Stimulated activated CD4-positive, alpha-beta T cell treated with anti-CD3 and anti-CD28 coated beads, Interleukin-15, amount 100 ng/mL, for 1 hour (primary cell): ENCODE data around the gene SYT11.
"Not testable (repeated sequence)": the region's sequence is repeated elsewhere in the genome, so short reads cannot be mapped to it uniquely, and the experiment has no call there.

Experiments used
- DNase-seq, 2 donors: peaks; one replicate each; pipeline ENCODE4 v3.0.0-alpha.2; 2020; ENCODE audit warnings: low read depth in 1 of 2, low spot score in 1 of 2

Gene SYT11

DNA sequence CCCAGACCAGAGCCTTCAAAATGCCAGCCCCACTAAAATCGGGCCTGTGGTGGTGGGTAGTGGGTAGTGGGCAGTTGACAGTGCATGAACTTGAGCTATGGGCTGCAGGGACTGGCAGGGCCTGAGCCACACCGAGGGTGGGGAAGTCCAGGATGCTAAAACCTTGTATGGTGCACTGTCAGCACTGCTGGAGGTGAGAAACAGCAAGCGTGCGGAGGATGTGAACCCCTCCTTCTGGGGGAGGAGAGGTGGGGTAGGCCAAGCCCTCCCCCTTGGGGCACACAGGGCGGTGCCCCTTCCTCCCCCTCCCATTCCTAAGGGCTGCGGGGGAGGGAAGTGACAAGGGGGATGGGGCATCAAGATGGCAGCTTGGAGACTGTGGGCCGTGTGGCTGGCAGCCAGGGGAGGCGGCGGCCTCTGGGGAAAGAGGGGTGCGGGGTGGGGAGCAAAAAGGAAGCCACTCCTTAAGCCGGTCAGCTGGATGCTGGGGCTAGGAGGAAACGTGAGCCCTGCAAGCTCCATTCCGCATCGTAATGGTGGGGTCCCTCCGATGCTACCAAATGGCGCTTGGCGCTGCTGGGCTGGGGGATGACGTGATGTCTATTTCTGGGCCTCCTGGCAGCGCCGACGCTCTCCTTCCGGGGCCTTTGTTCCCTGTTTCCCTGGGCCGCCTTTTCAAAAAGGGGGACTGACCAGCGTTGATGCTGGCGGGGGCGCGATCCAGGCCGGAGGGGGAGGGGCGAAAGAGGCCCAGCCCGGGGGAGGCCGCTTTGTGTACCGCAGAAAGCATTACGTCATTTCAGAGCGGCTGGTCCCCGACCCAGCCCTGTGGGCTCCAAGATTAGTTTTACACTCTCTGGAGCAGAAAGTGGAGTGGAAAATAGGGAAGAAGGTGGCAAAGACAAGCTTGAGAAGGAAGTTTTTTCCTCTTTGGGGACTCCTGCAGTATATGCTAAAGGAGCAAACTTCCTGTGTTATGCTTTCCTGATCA lies 809 bp downstream of the SYT11 start:
- peak in 1 of 2 donors; percentile 18 for DNase-seq

DNA sequence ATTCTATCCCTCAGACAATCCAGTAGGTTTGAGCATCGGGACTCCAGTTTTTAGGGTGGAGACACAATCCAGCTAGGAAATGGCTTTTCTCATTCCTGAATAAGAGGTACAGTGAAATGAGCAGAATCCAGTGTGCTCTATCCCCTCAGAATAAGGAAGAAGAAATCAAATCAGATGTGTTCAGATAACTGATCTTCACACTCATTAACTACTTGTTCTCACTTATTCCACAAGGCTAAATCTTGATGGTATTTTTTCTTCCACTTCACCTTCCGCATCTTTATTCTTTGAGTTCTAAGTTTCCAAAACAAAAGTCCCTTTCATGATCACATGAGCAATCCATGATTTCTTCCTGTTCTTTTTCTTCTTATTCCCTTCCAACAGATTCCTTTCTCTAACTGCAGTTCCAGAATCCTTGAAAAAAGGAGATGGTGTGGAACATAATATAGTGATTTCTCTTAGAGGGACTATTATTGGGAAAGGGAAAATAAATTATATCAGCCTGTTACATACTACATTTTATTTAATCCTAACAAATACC lies 1.7 kb downstream of the SYT11 start:
- DNase-seq, result no peak

DNA sequence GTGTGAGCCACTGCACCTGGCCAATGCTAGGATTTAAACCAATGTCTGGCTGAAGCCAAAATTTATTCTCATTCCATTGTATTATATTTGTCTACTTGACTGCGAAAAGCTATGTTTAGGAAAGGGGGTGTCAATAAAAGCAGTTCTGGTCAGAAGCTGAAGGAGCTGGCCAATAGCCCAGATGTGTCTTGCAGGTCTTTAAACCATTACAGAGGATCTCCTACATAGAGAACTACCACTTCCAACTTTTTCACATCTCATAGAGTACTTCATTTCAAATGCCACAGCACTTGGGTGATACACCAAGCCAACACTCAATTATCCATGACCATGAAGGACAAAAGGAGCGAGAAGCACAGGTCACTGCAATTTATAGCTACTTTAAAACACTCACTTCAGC lies 2.5 kb downstream of the SYT11 start:
- no peak for DNase-seq

DNA sequence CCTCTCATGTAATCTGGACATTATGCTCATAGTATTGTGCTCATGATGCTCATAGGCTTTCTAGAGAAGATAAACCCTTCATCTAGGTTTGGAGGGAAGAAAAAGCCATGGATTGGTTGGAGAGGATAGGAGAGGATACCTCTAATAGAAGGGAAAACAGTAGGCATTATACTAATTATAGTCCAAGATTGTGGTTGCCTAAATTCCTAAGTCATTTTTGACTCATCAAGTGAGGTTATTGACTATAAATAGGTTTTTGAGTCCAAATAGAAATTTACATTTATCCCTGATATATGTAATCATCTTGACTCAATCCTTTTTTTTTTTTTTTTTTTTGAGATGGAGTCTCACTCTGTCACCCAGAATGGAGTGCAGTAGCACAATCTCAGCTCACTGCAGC lies 5.0 kb downstream of the SYT11 start:
- no peak for DNase-seq

DNA sequence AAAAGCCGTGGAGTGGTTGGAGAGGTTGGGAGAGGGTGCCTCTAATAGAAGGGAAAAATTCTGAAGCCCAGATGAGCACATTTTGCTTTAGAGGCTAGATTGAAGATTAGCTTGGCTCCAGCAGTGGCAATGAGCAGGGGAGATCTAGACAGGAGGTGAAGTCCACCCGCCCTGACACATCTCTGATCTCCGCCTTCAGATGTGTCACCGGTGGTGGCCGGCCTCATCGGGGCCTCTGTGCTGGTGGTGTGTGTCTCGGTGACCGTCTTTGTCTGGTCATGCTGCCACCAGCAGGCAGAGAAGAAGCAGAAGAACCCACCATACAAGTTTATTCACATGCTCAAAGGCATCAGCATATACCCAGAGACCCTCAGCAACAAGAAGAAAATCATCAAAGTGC lies 8.4 kb downstream of the SYT11 start:
- DNase-seq, result no peak

DNA sequence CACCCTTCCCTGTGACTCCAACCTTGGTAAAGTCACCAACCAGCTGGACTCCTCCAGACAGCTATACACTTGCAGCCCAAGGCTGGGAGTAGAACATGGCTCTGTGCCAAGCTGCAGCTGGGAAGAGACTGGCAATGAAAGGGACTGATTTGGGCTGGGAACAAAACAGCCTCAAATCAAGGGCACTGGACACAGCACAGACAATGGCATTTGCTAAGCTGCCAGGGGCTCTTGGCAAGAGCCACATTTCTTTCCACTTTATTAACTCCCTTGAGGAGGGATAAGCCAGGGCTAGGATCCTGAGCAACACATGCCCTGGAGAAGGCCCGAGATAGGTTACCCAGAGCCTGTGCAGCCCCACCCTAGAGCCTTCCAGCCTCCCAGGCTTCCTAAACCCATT lies 12.0 kb downstream of the SYT11 start:
- no peak for DNase-seq

DNA sequence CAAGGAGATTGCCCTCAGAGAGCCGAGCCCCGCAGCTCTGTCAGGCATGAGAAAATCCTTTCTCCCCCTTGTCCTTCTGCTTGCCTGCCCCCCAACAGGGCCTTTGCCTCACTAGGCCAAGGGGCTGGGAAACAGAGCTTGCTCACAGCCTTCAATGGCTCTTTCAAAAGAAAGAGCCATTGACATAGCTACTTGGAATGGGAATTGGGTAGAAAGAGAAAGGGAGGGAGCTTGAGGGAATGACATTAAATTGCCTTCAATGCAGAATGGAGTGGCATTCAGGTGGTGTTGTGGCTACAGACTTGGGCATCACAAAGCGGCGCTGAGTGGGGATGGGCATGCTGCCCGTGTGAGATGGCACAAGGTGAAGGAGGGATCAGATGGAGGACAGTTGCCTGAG lies 13.2 kb downstream of the SYT11 start:
- no peak for DNase-seq

DNA sequence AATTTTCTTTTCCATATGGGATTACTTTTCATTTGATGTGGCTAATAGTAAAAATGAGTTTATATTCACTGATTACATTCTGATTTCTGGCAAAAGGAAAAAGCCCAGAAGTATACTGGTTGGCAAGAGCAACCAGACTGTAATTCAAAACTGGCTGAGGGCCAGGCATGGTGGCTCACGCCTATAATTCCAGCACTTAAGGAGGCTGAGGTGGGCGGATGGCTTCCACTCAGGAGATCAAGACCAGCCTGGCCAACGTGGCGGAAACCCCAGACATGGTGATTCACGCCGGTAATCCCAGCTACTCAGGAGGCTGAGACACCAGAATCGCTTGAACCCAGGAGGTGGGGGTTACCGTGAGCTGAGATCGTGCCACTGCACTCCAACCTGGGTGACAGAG lies 14.5 kb downstream of the SYT11 start:
- DNase-seq, result no peak

DNA sequence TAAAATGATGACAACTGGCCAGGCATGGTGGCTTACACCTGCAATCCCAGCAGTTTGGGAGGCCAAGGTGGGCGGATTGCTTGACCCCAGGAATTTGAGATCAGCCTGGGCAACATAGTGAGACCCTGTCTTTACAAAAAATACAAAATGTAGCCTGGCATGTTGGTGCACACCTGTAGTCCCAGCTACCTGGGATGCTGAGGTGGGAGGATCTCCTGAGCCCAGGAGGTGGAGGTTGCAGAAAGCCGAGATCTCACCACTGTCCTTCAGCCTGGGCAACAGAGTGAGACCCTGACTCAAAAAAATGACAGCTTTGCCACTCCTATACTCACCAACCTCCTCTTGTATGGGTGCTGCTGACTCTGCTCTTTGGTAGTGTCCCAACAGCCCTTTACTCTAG lies 18.6 kb downstream of the SYT11 start:
- no peak for DNase-seq

DNA sequence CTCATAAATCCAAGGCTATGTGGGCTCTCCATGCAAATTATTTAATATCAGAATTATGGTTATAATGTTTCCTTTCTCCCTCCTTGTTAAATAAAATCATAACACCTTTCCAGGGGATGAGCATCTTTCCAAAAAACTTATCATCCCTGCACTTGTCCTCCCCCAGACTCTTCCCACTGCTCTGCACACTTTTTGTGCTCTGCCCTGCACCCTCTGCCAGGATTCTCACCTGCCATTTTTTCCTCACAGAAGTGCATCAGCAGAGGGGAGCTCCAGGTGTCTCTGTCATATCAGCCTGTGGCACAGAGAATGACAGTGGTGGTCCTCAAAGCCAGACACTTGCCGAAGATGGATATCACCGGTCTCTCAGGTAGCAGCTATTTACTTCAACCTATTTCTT lies 20.9 kb downstream of the SYT11 start:
- DNase-seq, result no peak

DNA sequence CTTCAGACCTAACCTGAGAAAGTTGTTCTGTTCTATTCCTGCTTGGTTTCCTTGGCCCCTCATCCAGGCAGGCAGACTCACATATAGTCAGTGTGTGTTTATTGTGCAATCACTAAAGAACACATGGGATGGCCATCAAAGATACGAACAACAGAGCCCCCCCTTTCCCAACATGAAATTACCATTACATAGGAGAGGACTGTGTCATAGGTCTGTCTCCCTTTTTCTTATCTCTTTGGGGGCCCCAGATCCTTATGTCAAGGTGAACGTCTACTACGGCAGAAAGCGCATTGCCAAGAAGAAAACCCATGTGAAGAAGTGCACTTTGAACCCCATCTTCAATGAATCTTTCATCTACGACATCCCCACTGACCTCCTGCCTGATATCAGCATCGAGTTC lies 21.6 kb downstream of the SYT11 start:
- no peak for DNase-seq

DNA sequence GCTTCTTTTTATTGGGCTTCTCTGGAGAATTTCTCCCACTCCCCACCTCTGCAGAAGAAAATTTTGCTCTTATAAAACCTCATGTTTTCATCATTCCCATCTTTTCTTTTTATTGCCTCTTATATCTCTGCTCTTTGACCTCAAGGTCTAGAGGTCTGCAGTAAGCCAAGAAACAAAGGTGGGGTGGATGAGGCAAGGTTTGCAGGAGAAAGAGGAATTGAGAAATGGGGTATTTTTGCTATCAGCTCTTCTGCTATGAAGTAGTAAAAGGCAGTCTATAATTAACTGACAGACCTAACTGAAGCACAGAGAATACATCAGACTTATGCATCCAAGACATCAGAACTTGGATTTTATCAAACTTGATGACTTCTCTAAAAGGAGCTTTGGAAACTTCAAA lies 22.9 kb downstream of the SYT11 start:
- no peak for DNase-seq

DNA sequence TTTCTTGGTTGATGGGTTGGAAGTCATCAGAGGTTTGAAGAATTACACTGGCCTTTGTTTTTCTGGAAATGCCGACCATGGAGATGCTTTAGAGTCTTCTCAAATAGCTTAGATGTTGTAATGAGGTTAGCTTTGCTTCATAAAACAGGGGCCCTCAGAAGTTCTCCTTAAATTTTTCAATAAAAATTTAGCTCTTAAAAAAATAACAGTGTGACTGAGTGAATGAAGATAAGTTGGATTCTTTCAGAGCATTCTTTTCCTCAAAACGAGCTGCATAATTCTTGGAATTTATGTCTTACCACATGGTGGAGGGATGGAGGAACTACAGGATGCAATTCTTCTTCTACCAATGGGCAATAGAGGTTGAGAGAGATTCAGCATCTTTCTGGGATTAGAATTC lies 23.4 kb downstream of the SYT11 start:
- no peak for DNase-seq

DNA sequence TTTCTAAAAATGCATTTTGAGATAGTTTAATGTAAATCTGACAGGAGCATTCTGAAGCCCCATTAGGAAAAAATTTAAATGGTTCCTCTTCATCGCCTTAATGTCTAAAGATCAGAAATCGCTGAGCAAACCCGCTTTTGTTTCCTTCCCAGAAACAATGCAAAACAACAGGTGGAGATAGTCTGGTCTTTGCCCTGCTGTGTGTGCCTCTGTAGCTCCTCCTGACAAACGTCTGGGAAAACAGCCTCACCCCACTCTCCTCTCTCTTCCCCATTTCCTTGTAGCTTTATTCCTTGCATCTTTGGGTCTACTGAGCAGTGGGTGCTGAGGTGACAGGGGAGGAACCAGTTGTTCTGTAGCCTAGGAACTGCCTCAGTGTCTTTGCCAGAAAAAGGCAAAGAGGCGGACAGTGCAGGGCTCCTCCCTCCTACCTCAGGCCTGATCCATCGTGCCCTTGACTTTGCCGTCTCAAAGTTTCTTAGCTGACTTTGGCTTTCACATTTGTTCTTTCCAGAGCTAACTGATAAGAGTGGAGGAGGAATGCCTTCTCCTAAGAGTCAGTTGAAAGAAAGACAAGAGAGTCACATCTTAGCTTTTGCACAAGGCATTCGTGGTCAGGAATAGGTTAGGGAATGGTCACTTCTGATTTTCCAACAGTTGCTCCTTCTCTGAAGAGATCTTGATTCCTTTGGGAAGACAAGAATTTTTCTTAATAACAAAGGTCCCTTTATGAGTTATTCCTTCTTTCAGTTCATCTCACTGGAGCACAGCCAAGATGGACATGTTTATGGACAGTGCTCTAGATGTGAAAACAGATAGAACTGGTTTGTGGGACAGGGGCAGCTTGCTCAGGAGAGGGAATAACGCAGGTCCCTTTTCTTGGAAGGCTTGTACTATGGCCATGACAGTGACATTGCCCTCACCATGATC lies 24.9 kb downstream of the SYT11 start:
- no peak for DNase-seq

DNA sequence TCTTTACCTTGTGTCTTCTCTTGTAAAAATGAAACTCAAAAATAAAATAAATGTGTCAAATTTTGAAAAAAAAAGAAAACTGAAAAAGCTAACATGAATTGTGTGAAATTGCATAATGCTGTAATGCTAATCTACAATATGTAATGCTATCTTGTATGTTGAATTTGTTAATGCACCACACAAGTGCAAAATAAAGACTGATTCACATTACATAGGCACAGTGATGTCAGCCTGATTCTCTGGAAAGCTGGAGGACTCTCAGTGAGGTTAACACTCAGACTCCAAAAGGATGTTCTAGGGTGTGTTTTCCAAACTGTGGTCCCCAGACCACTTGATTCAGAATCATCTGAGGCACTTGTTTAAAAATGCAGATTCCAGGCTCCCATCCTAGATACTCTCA lies 25.6 kb downstream of the SYT11 start:
- DNase-seq, result no peak

DNA sequence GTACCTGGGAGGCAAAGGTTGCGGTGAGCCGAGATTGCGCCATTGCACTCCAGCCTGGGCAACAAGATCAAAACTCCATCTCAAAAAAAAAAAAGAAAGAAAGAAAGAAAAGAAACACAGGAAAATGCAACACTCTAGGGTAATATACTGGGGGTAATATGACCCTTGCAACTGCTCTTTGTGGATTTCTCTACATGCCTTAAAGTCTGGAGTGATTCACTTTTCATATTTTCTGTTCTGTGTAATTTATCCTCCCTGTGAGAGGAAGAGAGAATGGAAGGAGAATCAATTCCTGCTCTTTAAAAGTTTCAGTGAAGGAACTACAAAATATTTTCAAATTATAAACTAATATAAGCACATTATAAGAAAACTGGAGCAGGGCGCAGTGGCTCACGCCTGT lies 29.1 kb downstream of the SYT11 start:
- DNase-seq, result no peak

DNA sequence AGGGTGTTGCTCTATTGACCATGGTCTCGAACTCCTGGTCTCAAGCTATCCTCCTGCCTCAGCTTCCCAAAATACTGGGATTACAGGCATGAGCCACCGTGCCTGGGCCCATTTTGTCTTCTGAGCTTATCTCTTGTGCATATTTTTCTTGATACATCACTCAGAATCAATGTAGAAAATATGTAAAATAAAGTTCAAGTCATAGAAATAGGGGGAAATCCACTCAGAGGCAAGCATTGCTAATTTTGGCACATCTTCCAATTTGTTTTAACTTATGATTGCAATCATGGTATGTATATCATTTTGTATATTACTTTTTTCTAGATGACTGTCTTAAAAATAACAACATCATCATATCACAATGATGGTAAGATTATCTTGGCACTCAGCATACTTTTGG lies 30.2 kb downstream of the SYT11 start:
- DNase-seq, result no peak

DNA sequence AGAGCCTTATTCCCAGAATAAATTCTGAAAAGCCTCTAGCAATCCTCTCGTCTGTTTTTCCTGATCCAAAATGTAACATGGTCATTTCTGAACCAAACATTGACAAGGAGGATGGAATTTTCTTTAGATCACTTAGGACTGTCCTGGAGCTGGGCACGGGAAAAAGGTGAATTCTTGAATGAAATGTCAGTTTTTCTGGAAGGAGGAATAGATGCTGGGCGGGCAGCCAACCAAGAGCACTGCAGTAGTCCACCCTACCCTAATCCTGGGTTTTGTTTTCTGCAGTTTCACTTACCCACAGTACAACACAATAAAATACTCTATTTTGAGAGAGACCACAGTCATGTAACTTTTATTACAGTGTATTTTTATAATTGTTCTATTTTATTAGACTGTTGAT lies 30.9 kb downstream of the SYT11 start:
- no peak for DNase-seq

DNA sequence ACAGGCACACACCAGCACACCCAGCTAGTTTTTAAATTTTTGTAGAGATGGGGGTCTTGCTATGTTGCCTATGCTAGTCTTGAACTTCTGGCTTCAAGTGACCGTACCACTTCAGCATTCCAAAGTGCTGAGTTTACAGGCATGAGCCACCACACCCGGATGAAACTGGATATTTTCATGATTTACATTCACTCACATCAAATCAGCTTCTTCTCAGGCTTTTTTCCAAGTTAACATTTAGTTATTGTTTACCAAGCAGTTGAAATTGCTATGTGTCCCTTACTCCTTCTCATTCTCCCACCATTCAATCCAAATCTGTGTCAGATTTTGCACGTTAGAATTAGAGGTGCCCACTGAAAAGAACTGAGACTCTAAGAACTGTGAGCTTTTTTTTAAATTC lies 33.4 kb downstream of the SYT11 start:
- no peak for DNase-seq

DNA sequence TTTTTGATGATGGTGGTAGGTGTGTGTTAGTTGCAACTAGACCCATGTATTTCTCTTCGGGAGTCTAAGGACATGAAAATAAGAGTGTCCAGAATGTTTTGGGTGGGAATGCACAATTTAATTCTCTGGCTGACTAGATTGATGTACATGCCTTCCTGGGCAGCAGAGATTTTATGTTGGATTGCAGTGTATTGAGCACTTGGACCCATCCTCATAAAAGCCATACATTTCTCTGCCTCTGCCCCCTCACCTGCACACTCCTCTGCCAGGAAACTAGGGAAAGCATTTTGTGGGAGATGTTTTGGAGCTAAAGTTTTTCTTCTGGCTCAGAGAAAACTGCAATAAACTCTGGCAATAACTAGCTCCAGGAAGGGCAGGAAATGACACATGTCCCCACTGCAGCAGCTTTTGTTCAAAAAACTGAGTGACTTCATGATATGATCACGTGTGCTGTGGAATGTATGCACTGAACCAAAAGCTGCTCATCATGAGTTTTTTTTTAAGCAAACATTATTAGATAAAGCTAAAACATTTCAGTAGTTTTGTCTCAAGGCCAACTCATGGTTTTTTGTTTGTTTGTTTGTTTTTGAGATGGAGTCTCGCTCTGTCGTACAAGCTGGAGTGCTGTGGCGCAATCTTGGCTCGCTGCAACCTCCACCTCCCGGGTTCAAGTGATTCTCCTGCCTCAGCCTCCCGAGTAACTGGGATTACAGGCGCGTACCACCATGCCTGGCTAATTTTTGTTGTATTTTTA lies 34.2 kb downstream of the SYT11 start:
- DNase-seq, result no peak

DNA sequence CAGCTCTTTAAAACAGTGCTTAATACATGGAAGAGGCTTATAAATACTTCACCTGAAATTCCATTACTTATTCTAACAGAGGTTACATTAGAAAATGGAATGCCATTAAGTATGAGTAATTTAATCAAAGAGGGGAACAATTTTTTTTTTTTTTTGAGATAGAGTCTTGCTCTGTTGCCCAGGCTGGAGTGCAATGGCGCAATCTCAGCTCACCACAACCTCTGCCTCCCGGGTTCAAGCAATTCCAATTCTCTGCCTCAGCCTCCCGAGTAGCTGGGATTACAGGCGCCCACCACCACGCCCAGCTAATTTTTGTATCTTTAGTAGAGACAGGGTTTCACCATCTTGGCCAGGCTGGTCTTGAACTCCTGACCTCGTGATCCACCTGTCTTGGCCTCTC lies 36.2 kb downstream of the SYT11 start:
- not testable (repeated sequence) for DNase-seq
